Mesenchymal stem cell (in vitro differentiated cells and primary cell): Measurements from ENCODE around the gene CMTM7.
A peak's percentile ranks its signal among the peaks of the same experiment; 100 is the strongest.

Experiments used
- DNase-seq: peaks from one replicate; pipeline ENCODE4 v3.0.0-alpha.2; 2013
- H2AFZ ChIP-seq: one replicate; pipeline ENCODE4 v1.6.1; 2013; ENCODE audit warnings: low read depth, mild to moderate bottlenecking, control low read depth, inconsistent platforms, low read length, moderate library complexity
- H2AK5ac ChIP-seq: 2 replicates; pipeline ENCODE4 v1.6.1; 2013; ENCODE audit warnings: low read length, moderate library complexity, mild to moderate bottlenecking, inconsistent platforms; ENCODE audit not compliant: severe bottlenecking
- H2BK120ac ChIP-seq: one replicate; pipeline ENCODE4 v1.6.1; 2013; ENCODE audit warnings: low read depth, mild to moderate bottlenecking, inconsistent platforms, low read length, moderate library complexity
- H2BK12ac ChIP-seq, 2 experiments: one replicate each; pipeline ENCODE4 v1.6.1; 2013; ENCODE audit warnings: inconsistent platforms in 2 of 2, low read length in 2 of 2, mild to moderate bottlenecking in 2 of 2, moderate library complexity in 2 of 2, control low read depth in 1 of 2
- H2BK15ac ChIP-seq: one replicate; pipeline ENCODE4 v1.6.1; 2013; ENCODE audit warnings: mild to moderate bottlenecking, low read depth, inconsistent platforms; ENCODE audit not compliant: poor library complexity, severe bottlenecking
- H2BK5ac ChIP-seq: 2 replicates; pipeline ENCODE4 v1.6.1; 2013; ENCODE audit warnings: low read depth, mild to moderate bottlenecking, low read length, control low read depth, inconsistent platforms; ENCODE audit not compliant: poor library complexity, severe bottlenecking
- H3K14ac ChIP-seq, 2 experiments: one replicate each; pipeline ENCODE4 v1.6.1; 2013; ENCODE audit warnings: inconsistent platforms in 2 of 2, low read length in 2 of 2, control low read depth in 1 of 2, mild to moderate bottlenecking in 1 of 2, moderate library complexity in 1 of 2
- H3K18ac ChIP-seq, 2 experiments: one replicate each; pipeline ENCODE4 v1.6.1; 2013; ENCODE audit warnings: inconsistent platforms in 2 of 2, low read length in 2 of 2, control low read depth in 1 of 2, low read depth in 1 of 2, mild to moderate bottlenecking in 1 of 2
- H3K23ac ChIP-seq, 2 experiments: one replicate each; pipeline ENCODE4 v1.6.1; 2013; ENCODE audit warnings: inconsistent platforms in 2 of 2, low read length in 2 of 2, mild to moderate bottlenecking in 2 of 2, moderate library complexity in 2 of 2, control low read depth in 1 of 2
- H3K27ac ChIP-seq: 2 replicates; pipeline ENCODE4 v1.5.1; 2013; ENCODE audit warnings: mild to moderate bottlenecking, moderate library complexity, low read length, control low read depth, inconsistent platforms; ENCODE audit not compliant: poor library complexity, severe bottlenecking
- H3K27me3 ChIP-seq, 2 experiments: 2 replicates each; pipeline versions ENCODE4 v1.6.1 to v1.7.0; 2013; ENCODE audit warnings: low read length in 2 of 2, mild to moderate bottlenecking in 2 of 2, moderate library complexity in 2 of 2, control low read depth in 1 of 2, inconsistent platforms in 1 of 2; ENCODE audit not compliant: control insufficient read depth in 1 of 2, insufficient read depth in 1 of 2
- H3K36me3 ChIP-seq, 2 experiments: 2 replicates each; pipeline versions ENCODE4 v1.6.1 to v1.7.0; 2013; ENCODE audit warnings: low read length in 2 of 2, control low read depth in 1 of 2, inconsistent platforms in 1 of 2, low read depth in 1 of 2, mild to moderate bottlenecking in 1 of 2; ENCODE audit not compliant: insufficient read depth in 2 of 2, control insufficient read depth in 1 of 2
- H3K4ac ChIP-seq, 2 experiments: one replicate each; pipeline ENCODE4 v1.6.1; 2013; ENCODE audit warnings: inconsistent platforms in 2 of 2, low read length in 2 of 2, mild to moderate bottlenecking in 2 of 2, moderate library complexity in 2 of 2, control low read depth in 1 of 2, low read depth in 1 of 2
- H3K4me1 ChIP-seq: 2 replicates; pipeline ENCODE4 v1.6.1; 2013; ENCODE audit warnings: low read depth, low read length, control low read depth; ENCODE audit not compliant: control insufficient read depth, insufficient read depth
- H3K4me2 ChIP-seq: 2 replicates; pipeline ENCODE4 v1.6.1; 2013; ENCODE audit warnings: low read length, mild to moderate bottlenecking, inconsistent platforms; ENCODE audit not compliant: poor library complexity, severe bottlenecking
- H3K4me3 ChIP-seq, 2 experiments: 2 replicates each; pipeline versions ENCODE4 v1.5.1 to v1.7.0; 2013; ENCODE audit warnings: low read length in 2 of 2, mild to moderate bottlenecking in 2 of 2, control low read depth in 1 of 2, low read depth in 1 of 2; ENCODE audit not compliant: insufficient read depth in 1 of 2
- H3K79me1 ChIP-seq: replicated peaks from 2 replicates; pipeline ENCODE4 v1.6.1; 2013; ENCODE audit warnings: mild to moderate bottlenecking, control low read depth, low read length, inconsistent platforms; ENCODE audit not compliant: poor library complexity, severe bottlenecking
- H3K9ac ChIP-seq: 2 replicates; pipeline ENCODE4 v1.7.0; 2013; ENCODE audit warnings: mild to moderate bottlenecking, low read length, moderate library complexity
- H3K9me3 ChIP-seq: 2 replicates; pipeline ENCODE4 v1.7.0; 2013; ENCODE audit warnings: mild to moderate bottlenecking, low read length; ENCODE audit not compliant: control insufficient read depth
- H4K8ac ChIP-seq: one replicate; pipeline ENCODE4 v1.6.1; 2013; ENCODE audit warnings: inconsistent platforms, mild to moderate bottlenecking, low read length, moderate library complexity
- H4K91ac ChIP-seq: one replicate; pipeline ENCODE4 v1.6.1; 2013; ENCODE audit warnings: mild to moderate bottlenecking, low read length, inconsistent platforms
- WGBS: methylation state at CpG from one replicate; pipeline ENCODE4 v1.1.7; 2013; ENCODE audit warnings: mixed read lengths; 5-methylcytosine and 5-hydroxymethylcytosine counted together

The CMTM7 gene

DNA sequence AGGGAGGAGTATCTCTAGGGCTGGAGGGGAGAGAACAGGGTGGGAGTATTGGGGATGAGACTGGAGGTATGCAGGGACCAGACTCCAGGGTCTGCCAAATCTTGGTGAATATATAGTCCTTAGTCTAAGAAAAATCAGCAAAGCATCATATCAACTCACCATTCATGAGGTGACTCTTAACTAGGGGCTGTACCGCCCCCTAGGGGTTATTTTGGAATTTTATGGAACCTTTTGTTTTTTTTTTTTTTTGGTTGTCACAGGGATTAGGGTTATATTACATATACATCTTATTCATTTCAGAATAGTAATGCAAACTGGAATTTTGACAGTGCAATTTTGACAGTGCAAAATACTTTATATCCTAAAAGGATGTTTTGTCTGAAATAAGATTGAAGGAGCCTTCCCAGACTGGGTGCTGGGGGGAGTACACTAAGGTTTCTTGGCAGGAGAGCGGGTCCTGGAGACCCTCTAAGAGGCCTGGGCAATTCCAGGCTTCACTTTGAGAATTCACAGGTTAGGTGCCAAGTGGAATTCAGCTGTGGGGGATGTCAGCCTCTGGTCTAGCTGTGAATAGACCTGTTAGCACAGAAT is 7.5 kb downstream of the CMTM7 start:
- Histone ChIP-seq H3K4ac (no peak overlapping the region), H2AK5ac (no peak overlapping the region)
- 66% methylated on average over 1 of the region's 2 CpGs for WGBS

DNA sequence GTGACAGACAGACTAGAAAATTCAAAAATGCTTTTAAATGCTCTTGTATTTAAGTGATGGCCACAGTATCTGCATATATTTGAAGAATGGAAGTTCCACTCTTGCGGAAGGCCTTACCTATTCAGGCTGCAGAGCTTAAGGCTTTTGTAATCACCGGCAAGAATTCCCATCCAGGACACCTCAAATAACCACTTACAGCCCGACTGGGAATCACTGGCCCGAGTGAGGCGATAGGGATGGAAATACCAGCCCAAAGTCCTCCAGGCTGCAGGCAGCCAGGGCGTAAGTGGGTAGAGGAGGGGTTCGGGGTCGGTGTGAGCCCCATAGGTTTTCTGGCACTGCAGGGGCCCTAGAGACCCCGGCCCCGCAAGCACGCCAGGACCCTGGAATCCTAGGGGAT is 9.5 kb downstream of the CMTM7 start:
- WGBS, result 34% methylated on average over 11 of the region's 11 CpGs
- Histone ChIP-seq H3K23ac (peak overlapping the region in 1 of 2 experiments; percentile 91), H2BK5ac (peak overlapping the region; percentile 14), H3K9me3 (no peaks in the 10 kb centered on the region), H2BK12ac (peak overlapping the region in 1 of 2 experiments; percentile 68), H3K14ac (no peak overlapping the region), H2BK120ac (peak overlapping the region; percentile 82), H2AFZ (peak overlapping the region; percentile 89), H2BK15ac (peak overlapping the region; percentile 95), H3K9ac (peak overlapping the region; percentile 83), H3K27ac (peak overlapping the region; percentile 85), H3K18ac (peak overlapping the region; percentile 86 to 91), H3K4me1 (peaks cover 10% of the 10 kb centered on the region), H2AK5ac (no peak overlapping the region), H4K91ac (peak overlapping the region; percentile 87), H3K4me2 (peak overlapping the region; percentile 70), H3K36me3 (no peaks in the 10 kb centered on the region), H3K4me3 (peak overlapping the region; percentile 49 to 77), H3K79me1 (peaks cover 16% of the 10 kb centered on the region), H4K8ac (peak overlapping the region; percentile 90), H3K27me3 (no peaks in the 10 kb centered on the region), H3K4ac (peak overlapping the region; percentile 15 to 98)
- peak; percentile 45 for DNase-seq

More for the DNA sequence above, 7.5 kb downstream of the CMTM7 start:
- H2AFZ ChIP-seq, result no peak overlapping the region
- H3K4me2 ChIP-seq, result no peak overlapping the region
- H4K8ac ChIP-seq, result no peak overlapping the region
- H2BK12ac ChIP-seq, result no peak overlapping the region
- H3K23ac ChIP-seq, result no peak overlapping the region
- no peak overlapping the region for H2BK5ac ChIP-seq
- H2BK120ac ChIP-seq, result no peak overlapping the region
- no peak overlapping the region for H3K27ac ChIP-seq
- H3K9me3 ChIP-seq, result no peaks in the 10 kb centered on the region
- H3K4me1 ChIP-seq, result peaks cover 10% of the 10 kb centered on the region
- no peak overlapping the region for H2BK15ac ChIP-seq
- no peaks in the 10 kb centered on the region for H3K27me3 ChIP-seq
- no peak overlapping the region for H3K4me3 ChIP-seq
- H3K79me1 ChIP-seq, result peaks cover 16% of the 10 kb centered on the region
- H4K91ac ChIP-seq, result no peak overlapping the region
- H3K18ac ChIP-seq, result no peak overlapping the region
- H3K36me3 ChIP-seq, result no peaks in the 10 kb centered on the region
- DNase-seq, result peak; percentile 61
- H3K9ac ChIP-seq, result no peak overlapping the region
- H3K14ac ChIP-seq, result no peak overlapping the region

DNA sequence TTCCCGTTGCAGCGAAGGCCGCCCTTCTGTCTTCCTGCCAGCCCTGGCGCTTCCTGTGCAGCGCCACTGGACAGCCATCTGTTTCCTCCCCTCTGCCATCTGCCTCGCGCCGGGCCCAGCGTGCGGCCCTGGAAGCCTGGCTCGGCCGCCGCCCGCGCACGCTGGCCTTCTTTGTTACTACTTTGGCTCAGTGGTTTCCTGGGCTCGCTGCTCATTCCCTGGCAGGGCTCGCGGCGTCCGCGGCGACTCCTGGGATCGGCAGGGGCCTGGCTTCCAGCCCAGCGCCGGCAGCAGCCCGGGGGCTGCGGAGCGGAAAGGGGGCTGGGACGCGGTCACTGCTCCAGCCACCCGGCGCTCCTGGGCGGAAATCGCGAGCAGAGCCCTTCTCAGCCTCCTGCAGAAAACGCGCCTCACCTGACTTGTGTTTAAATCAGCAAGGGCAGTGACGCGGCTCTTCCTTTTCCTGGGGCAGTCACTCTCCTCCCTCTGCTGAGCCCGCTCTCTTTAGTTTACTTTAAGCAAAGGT is 10.0 kb downstream of the CMTM7 start:
- Histone ChIP-seq H2BK5ac (peak overlapping the region; percentile 69), H3K4me3 (peak overlapping the region; percentile 49 to 77), H3K4me2 (peak overlapping the region; percentile 70), H4K91ac (peak overlapping the region; percentile 87), H3K27ac (peak overlapping the region; percentile 85), H2BK12ac (peak overlapping the region in 1 of 2 experiments; percentile 68), H3K18ac (peak overlapping the region; percentile 86 to 91), H3K14ac (no peak overlapping the region), H3K27me3 (no peaks in the 10 kb centered on the region), H4K8ac (peak overlapping the region; percentile 90), H3K79me1 (peaks cover 14% of the 10 kb centered on the region), H3K9me3 (no peaks in the 10 kb centered on the region), H3K23ac (peak overlapping the region in 1 of 2 experiments; percentile 91), H2AK5ac (no peak overlapping the region), H2BK120ac (peak overlapping the region; percentile 82), H3K4ac (peak overlapping the region; percentile 35 to 98), H3K9ac (peak overlapping the region; percentile 83), H2AFZ (peak overlapping the region; percentile 89), H2BK15ac (peak overlapping the region; percentile 95), H3K4me1 (peaks cover 8% of the 10 kb centered on the region), H3K36me3 (no peaks in the 10 kb centered on the region)
- DNase-seq, result peak; percentile 77
- WGBS, result 2% methylated on average over 39 of the region's 41 CpGs

DNA sequence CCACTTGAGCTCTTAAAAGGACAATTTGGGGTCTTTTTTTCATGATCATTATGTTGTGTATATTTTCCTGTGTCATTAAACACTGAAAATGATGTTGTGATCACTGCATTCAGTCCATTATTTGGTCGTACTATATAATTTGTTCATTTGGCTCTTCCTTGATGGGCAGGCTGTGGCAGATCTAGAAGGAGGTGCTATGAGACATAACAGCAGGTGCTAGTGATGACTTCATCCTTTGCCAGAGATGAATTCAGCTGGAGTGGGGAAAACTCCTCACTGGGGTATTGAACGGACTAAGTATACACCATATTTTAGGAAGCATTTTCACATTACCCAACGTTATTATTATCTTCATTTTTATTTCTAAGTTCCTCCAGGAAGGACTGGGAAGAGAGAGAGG is 12.0 kb downstream of the CMTM7 start:
- H2BK5ac ChIP-seq, result no peak overlapping the region
- no peak for DNase-seq
- H3K4me3 ChIP-seq, result no peak overlapping the region
- no peak overlapping the region for H3K9ac ChIP-seq
- H4K91ac ChIP-seq, result no peak overlapping the region
- H3K4ac ChIP-seq, result no peak overlapping the region
- H3K4me1 ChIP-seq, result peaks cover 8% of the 10 kb centered on the region
- H3K18ac ChIP-seq, result no peak overlapping the region
- H2BK120ac ChIP-seq, result no peak overlapping the region
- WGBS, result 100% methylated on average over 1 of the region's 3 CpGs
- H2AFZ ChIP-seq, result no peak overlapping the region
- no peak overlapping the region for H2BK15ac ChIP-seq
- no peak overlapping the region for H3K23ac ChIP-seq
- peaks cover 14% of the 10 kb centered on the region for H3K79me1 ChIP-seq
- no peak overlapping the region for H2AK5ac ChIP-seq
- H3K14ac ChIP-seq, result no peak overlapping the region
- no peak overlapping the region for H4K8ac ChIP-seq
- H3K27ac ChIP-seq, result no peak overlapping the region
- H3K27me3 ChIP-seq, result no peaks in the 10 kb centered on the region
- H3K36me3 ChIP-seq, result no peaks in the 10 kb centered on the region
- H3K4me2 ChIP-seq, result no peak overlapping the region
- H2BK12ac ChIP-seq, result no peak overlapping the region
- no peaks in the 10 kb centered on the region for H3K9me3 ChIP-seq
